Neural crest cell (in vitro differentiated cells): ENCODE data around the gene BOD1L2. TPM values are rescaled to one million over a fixed set of nuclear protein-coding genes. Genes with fewer than 3 reads are reported as not detected.

ENCODE experiments used
- DNase-seq: peaks from one replicate; pipeline ENCODE4 v3.0.0; 2021; ENCODE audit warnings: low read depth, mixed read lengths, low spot score
- H3K27ac Mint-ChIP-seq: one replicate; pipeline ENCODE4 v1.8.0; 2021; ENCODE audit warnings: mild to moderate bottlenecking, mixed read lengths; ENCODE audit not compliant: unreplicated experiment
- H3K27me3 Mint-ChIP-seq: 2 replicates; pipeline ENCODE4 v1.8.0; 2021; ENCODE audit warnings: low read depth, mild to moderate bottlenecking, mixed read lengths
- H3K36me3 Mint-ChIP-seq: 2 replicates; pipeline ENCODE4 v1.8.0; 2021; ENCODE audit warnings: low read depth, mild to moderate bottlenecking, mixed read lengths
- H3K4me1 Mint-ChIP-seq: 2 replicates; pipeline ENCODE4 v1.8.0; 2021; ENCODE audit warnings: mixed read lengths
- H3K4me3 Mint-ChIP-seq: one replicate; pipeline ENCODE4 v1.8.0; 2021; ENCODE audit warnings: mild to moderate bottlenecking, mixed read lengths
- H3K9me3 Mint-ChIP-seq: 2 replicates; pipeline ENCODE4 v1.8.0; 2021; ENCODE audit warnings: mixed read lengths
- CTCF ChIP-seq: fragments of 200-600 bp; sonication (generic); conservative IDR thresholded peaks from 2 replicates; pipeline ENCODE4 v1.5.0; 2021; ENCODE audit warnings: antibody characterized with exemption, mild to moderate bottlenecking
- total RNA-seq: library from RNA; stranded (reverse); gene quantifications from 2 replicates; pipeline ENCODE4 v1.2.1, GENCODE V29; 2021

BOD1L2 gene
- total RNA-seq, 1 donor from 2014 or later: not detected

GRCh38 chr18:57142324-57142723 is 4.6 kb upstream of the BOD1L2 start:
- DNase-seq: no peak
- peaks cover 22% of the 10 kb centered on the region for H3K27me3 Mint-ChIP-seq
- no peaks in the 10 kb centered on the region for H3K36me3 Mint-ChIP-seq
- H3K27ac Mint-ChIP-seq: no peak overlapping the region
- H3K9me3 Mint-ChIP-seq: peaks cover 3% of the 10 kb centered on the region
- no peak overlapping the region for H3K4me3 Mint-ChIP-seq
- H3K4me1 Mint-ChIP-seq: no peaks in the 10 kb centered on the region
- TF ChIP-seq CTCF: no peak

GRCh38 chr18:57143265-57143664 is 3.6 kb upstream of the BOD1L2 start:
- H3K27me3 Mint-ChIP-seq: peaks cover 26% of the 10 kb centered on the region
- H3K4me3 Mint-ChIP-seq: no peak overlapping the region
- H3K4me1 Mint-ChIP-seq: peaks cover 5% of the 10 kb centered on the region
- no peak for TF ChIP-seq CTCF
- H3K9me3 Mint-ChIP-seq: peaks cover 3% of the 10 kb centered on the region
- DNase-seq: no peak
- H3K27ac Mint-ChIP-seq: no peak overlapping the region
- no peaks in the 10 kb centered on the region for H3K36me3 Mint-ChIP-seq

DNA sequence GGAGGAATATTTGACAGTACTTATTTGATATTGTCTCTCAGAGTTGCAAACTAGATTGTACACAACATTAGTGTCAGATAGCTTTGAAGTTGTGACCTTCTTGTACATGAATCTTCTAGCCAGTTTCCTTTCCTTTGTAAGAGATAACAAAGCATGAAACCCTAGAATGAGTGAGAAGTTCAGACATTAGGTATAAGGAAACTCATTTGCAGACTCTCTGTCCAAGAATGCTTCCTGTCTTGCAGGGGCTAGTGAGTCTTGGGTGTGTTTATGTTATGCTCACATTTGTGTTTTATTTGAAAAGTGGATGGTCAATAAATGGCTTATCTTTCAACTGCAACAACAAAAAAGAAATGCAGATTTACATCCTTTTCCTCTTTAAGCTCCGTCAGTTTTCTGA is 1.4 kb downstream of the BOD1L2 start:
- DNase-seq: no peak
- no peak for TF ChIP-seq CTCF
- H3K9me3 Mint-ChIP-seq: peaks cover 3% of the 10 kb centered on the region
- peaks cover 31% of the 10 kb centered on the region for H3K4me1 Mint-ChIP-seq
- H3K27me3 Mint-ChIP-seq: peaks cover 54% of the 10 kb centered on the region
- no peaks in the 10 kb centered on the region for H3K36me3 Mint-ChIP-seq
- no peak overlapping the region for H3K4me3 Mint-ChIP-seq
- no peak overlapping the region for H3K27ac Mint-ChIP-seq

DNA sequence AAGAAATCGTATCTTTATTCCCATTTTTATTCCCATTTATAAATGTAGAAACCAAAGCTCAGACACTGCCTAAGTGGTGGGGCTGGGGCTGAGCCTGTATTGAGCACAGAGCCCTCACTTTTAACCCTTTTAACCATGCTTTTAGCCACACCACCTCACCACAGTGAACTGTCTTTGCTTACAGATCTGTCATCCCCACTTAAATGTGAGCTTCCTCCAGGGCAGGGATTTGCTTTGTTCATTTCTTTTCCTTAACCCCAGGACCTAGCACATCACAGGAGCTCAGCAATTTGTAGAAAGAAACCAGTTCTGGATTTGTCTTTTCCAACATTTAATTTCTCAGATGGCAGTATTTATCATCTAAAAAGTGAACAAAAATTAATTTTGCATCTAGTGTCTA is 2.2 kb downstream of the BOD1L2 start:
- H3K27me3 Mint-ChIP-seq: peaks cover 52% of the 10 kb centered on the region
- DNase-seq: no peak
- H3K36me3 Mint-ChIP-seq: no peaks in the 10 kb centered on the region
- peaks cover 35% of the 10 kb centered on the region for H3K4me1 Mint-ChIP-seq
- no peak for TF ChIP-seq CTCF
- H3K4me3 Mint-ChIP-seq: no peak overlapping the region
- H3K9me3 Mint-ChIP-seq: peaks cover 3% of the 10 kb centered on the region
- no peak overlapping the region for H3K27ac Mint-ChIP-seq

DNA sequence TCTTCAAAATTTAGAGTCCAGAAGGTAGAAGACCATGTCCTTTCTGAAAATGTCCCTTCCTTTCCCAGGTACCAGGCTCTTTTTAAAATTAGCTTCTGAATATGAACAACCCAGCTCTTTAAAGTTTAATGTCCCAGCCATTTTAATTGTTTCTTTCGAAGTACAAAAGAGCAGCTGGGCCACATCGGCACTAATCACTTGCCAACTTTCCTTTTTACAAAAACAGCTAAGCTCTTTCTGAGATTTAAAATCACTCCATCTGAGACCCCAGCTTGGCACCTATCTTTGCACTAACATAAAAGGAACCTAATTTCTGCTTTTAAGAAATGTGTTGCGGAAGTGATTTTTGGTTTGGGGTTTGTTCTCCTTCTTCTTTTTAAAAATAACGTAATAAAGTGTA is 2.6 kb downstream of the BOD1L2 start:
- no peak for DNase-seq
- Mint-ChIP-seq H3K4me1 (peaks cover 40% of the 10 kb centered on the region), H3K27ac (no peak overlapping the region), H3K9me3 (peaks cover 3% of the 10 kb centered on the region), H3K27me3 (peaks cover 48% of the 10 kb centered on the region), H3K36me3 (no peaks in the 10 kb centered on the region), H3K4me3 (no peak overlapping the region)
- no peak for TF ChIP-seq CTCF

GRCh38 chr18:57150081-57150480 is 3.2 kb downstream of the BOD1L2 start:
- no peak overlapping the region for H3K4me3 Mint-ChIP-seq
- H3K27me3 Mint-ChIP-seq: peaks cover 48% of the 10 kb centered on the region
- TF ChIP-seq CTCF: no peak
- H3K27ac Mint-ChIP-seq: peak overlapping the region; percentile 9
- no peak for DNase-seq
- no peaks in the 10 kb centered on the region for H3K36me3 Mint-ChIP-seq
- H3K9me3 Mint-ChIP-seq: peaks cover 3% of the 10 kb centered on the region
- peaks cover 45% of the 10 kb centered on the region for H3K4me1 Mint-ChIP-seq
